Endothelial cell of umbilical vein (primary cell): ENCODE data around the gene VN1R2. TPM values are rescaled to one million over a fixed set of nuclear protein-coding genes. Genes with fewer than 3 reads are reported as not detected.
"Not testable (repeated sequence)": the region's sequence is repeated elsewhere in the genome, so short reads cannot be mapped to it uniquely, and the experiment has no call there.

Experiments
- BruUV-seq: library from RNA; stranded (reverse); fragments of 400-500 nt; replicated peaks from 2 replicates; lab custom pipeline; 2021; lab: Mats Ljungman, UMichigan
- CTCF ChIA-PET: fragments of 300-600, 350-600 bp; sonication (Branson Sonifier 250); formaldehyde crosslinking; loops from one replicate; lab custom pipeline; 2021; ENCODE audit warnings: antibody characterized with exemption, inconsistent platforms; lab: Charles Lee
- POLR2A ChIA-PET: fragments of 300-600, 350-600 bp; sonication (Branson Sonifier 250); formaldehyde crosslinking; loops from one replicate; lab custom pipeline; 2021; ENCODE audit warnings: antibody characterized with exemption, inconsistent platforms; lab: Charles Lee
- DNase-seq: peaks from one replicate; pipeline ENCODE4 v3.0.0-alpha.2; 2011; ENCODE audit warnings: low read depth, low spot score
- FAIRE-seq: peaks from 2 replicates; lab custom pipeline; 2011; peaks lifted over from hg19 to GRCh38; lab: Jason Lieb, UNC
- H2AFZ ChIP-seq: 2 replicates; pipeline ENCODE4 v1.6.0; 2012; ENCODE audit warnings: low read depth, low read length, control low read depth, inconsistent platforms
- H3K27ac ChIP-seq: 2 replicates; pipeline ENCODE4 v1.5.1; 2011; ENCODE audit warnings: low read depth, mild to moderate bottlenecking, control low read depth, low read length, moderate library complexity; ENCODE audit not compliant: insufficient read depth
- H3K27me3 ChIP-seq, 2 experiments: 2 replicates each; pipeline versions ENCODE4 v1.6.0 to v1.6.1; 2011; ENCODE audit warnings: low read length in 2 of 2, mixed read lengths in 1 of 2; ENCODE audit not compliant: control insufficient read depth in 2 of 2, insufficient read depth in 2 of 2
- H3K36me3 ChIP-seq, 2 experiments: 2 replicates in 1 of 2; 3 replicates in 1 of 2; pipeline ENCODE4 v1.5.1; 2011; ENCODE audit warnings: low read length in 2 of 2, mild to moderate bottlenecking in 1 of 2, moderate library complexity in 1 of 2; ENCODE audit not compliant: control insufficient read depth in 2 of 2, insufficient read depth in 2 of 2; ENCODE audit errors: extremely low read depth in 1 of 2
- H3K4me1 ChIP-seq: 3 replicates; pipeline ENCODE4 v1.5.1; 2011; ENCODE audit warnings: mild to moderate bottlenecking, low read length; ENCODE audit not compliant: control insufficient read depth, insufficient read depth; ENCODE audit errors: extremely low read depth
- H3K4me2 ChIP-seq: 2 replicates; pipeline ENCODE4 v1.6.1; 2011; ENCODE audit warnings: low read length, control low read depth, mixed read lengths; ENCODE audit not compliant: insufficient read depth
- H3K4me3 ChIP-seq, 3 experiments: fragments of 200-600 bp in 1 of 3; sonication (generic), shearing (Covaris generic) in 1 of 3; replicated peaks in 1 of 3; 2 replicates each; pipeline ENCODE4 v1.5.1; 2011 to 2016; ENCODE audit warnings: control low read depth in 3 of 3, low read length in 3 of 3, mild to moderate bottlenecking in 2 of 3, inconsistent platforms in 1 of 3, low read depth in 1 of 3, moderate library complexity in 1 of 3; ENCODE audit not compliant: insufficient read depth in 1 of 3
- H3K79me2 ChIP-seq: 2 replicates; pipeline ENCODE4 v1.6.0; 2012; ENCODE audit warnings: low read length, inconsistent platforms; ENCODE audit not compliant: control insufficient read depth, insufficient read depth
- H3K9ac ChIP-seq: replicated peaks from 2 replicates; pipeline ENCODE3; 2011; ENCODE audit warnings: low read length, control low read depth; ENCODE audit not compliant: insufficient read depth; ENCODE audit errors: extremely low read depth
- H3K9me1 ChIP-seq: replicated peaks from 3 replicates; pipeline ENCODE4 v1.6.0; 2011; ENCODE audit warnings: mild to moderate bottlenecking, low read length; ENCODE audit not compliant: control insufficient read depth, insufficient read depth; ENCODE audit errors: extremely low read depth
- H3K9me3 ChIP-seq: replicated peaks from 2 replicates; pipeline ENCODE4 v1.5.1; 2012; ENCODE audit warnings: low read length, inconsistent platforms; ENCODE audit not compliant: control insufficient read depth, insufficient read depth
- H4K20me1 ChIP-seq: replicated peaks from 2 replicates; pipeline ENCODE3; 2011; ENCODE audit warnings: mild to moderate bottlenecking, low read length; ENCODE audit not compliant: control insufficient read depth, insufficient read depth; ENCODE audit errors: extremely low read depth
- CTCF ChIP-seq, 2 donors: IDR thresholded peaks; 1 replicate in 1 of 2; 2 replicates in 1 of 2; pipeline ENCODE4 v1.5.1; 2011; ENCODE audit warnings: low read length in 2 of 2, mild to moderate bottlenecking in 2 of 2, moderate library complexity in 2 of 2, control low read depth in 1 of 2, inconsistent platforms in 1 of 2, low read depth in 1 of 2; ENCODE audit not compliant: insufficient read depth in 1 of 2; ENCODE audit errors: extremely low read depth in 1 of 2
- EZH2 ChIP-seq: IDR thresholded peaks from 2 replicates; pipeline ENCODE4 v1.6.1; 2012; ENCODE audit warnings: borderline replicate concordance, low read depth, mild to moderate bottlenecking, moderate library complexity, low read length, inconsistent platforms; ENCODE audit not compliant: severe bottlenecking
- FOS ChIP-seq: IDR thresholded peaks from 2 replicates; pipeline ENCODE4 v1.6.1; 2011; ENCODE audit warnings: mild to moderate bottlenecking, low read length, moderate library complexity, borderline replicate concordance; ENCODE audit not compliant: insufficient read depth
- GATA2 ChIP-seq: IDR thresholded peaks from 2 replicates; pipeline ENCODE4 v1.7.0; 2011; ENCODE audit warnings: low read depth, mild to moderate bottlenecking, moderate library complexity, mixed read lengths, low read length; ENCODE audit not compliant: insufficient read length, insufficient read depth
- JUN ChIP-seq: IDR thresholded peaks from 2 replicates; pipeline ENCODE4 v1.6.1; 2011; ENCODE audit warnings: borderline replicate concordance, low read depth; ENCODE audit not compliant: insufficient read length, insufficient read depth
- MYC ChIP-seq: IDR thresholded peaks from one replicate; pipeline ENCODE4 v1.6.1; 2011; ENCODE audit warnings: mild to moderate bottlenecking, low read depth, low read length
- POLR2A ChIP-seq: IDR thresholded peaks from 2 replicates; pipeline ENCODE4 v1.6.1; 2012; ENCODE audit warnings: low read depth, mild to moderate bottlenecking, control low read depth, low read length
- POLR2AphosphoS5 ChIP-seq: IDR thresholded peaks from 2 replicates; pipeline ENCODE4 v1.6.1; 2012; ENCODE audit warnings: low read depth, mild to moderate bottlenecking, control low read depth, low read length, moderate library complexity; ENCODE audit not compliant: insufficient read depth
- dilution Hi-C: fragments of 300-500 bp; cut with MboI; formaldehyde crosslinking; loops from one replicate; pipeline ENCODE4 v1.15.0; 2019; ENCODE audit warnings: low sequenced_read_pairs; ENCODE audit not compliant: extremely low pct_ligation_motif_present
- intact Hi-C: fragments of 100-400 bp; cut with micrococcal nuclease; formaldehyde crosslinking; loops from one replicate; pipeline ENCODE4 v1.10.0; 2022
- polyA plus RNA-seq, 4 experiments: library from polyadenylated mRNA; depleted of rRNA in 3 of 4; stranded (reverse) in 3 of 4; unstranded in 1 of 4; fragments of >200 nt; gene quantifications; 2 replicates each; pipeline versions ENCODE4 v1.2.1 to v1.2.3, GENCODE V29; 2011 to 2012; ENCODE audit warnings: missing spikeins in 1 of 4
- total RNA-seq: library from RNA; stranded (reverse); gene quantifications from 2 replicates; pipeline ENCODE4 v1.2.3, GENCODE V29; 2021

Gene VN1R2
- total and polyA plus RNA-seq, 2 donors (not counting 3 experiments of a cell fraction or from before 2014, with no cell fraction given) = not detected

- CTCF ChIA-PET = no interaction called here
- TF ChIP-seq EZH2 (no peak), JUN (no peak), FOS (no peak), MYC (no peak), GATA2 (no peak), POLR2A (no peak), POLR2AphosphoS5 (no peak), CTCF (IDR thresholded peaks at IDR 0.05; ENCODE audit: extremely low read depth in 1 of 2, insufficient read depth in 1 of 2, low read depth in 1 of 2, low read length in 2 of 2) (no peak)
- dilution Hi-C loops = no loop called here
- intact Hi-C loops = no loop called here
- no peaks in the 10 kb centered on the region for H3K79me2 ChIP-seq
- POLR2A ChIA-PET = no interaction called here
- H3K4me3 ChIP-seq = no peak overlapping the region
- no peak overlapping the region for H3K27ac ChIP-seq
- H3K4me1 ChIP-seq = no peaks in the 10 kb centered on the region
- H3K27me3 ChIP-seq = no peaks in the 10 kb centered on the region
- no TSS peak for BruUV-seq
- H3K9me1 ChIP-seq = no peaks in the 10 kb centered on the region
- H3K4me2 ChIP-seq = no peak overlapping the region
- no peak overlapping the region for H3K9ac ChIP-seq
- no peaks in the 10 kb centered on the region for H4K20me1 ChIP-seq
- H3K36me3 ChIP-seq = no peaks in the 10 kb centered on the region
- DNase-seq (peak; percentile 2), FAIRE-seq (no peak)
- H2AFZ ChIP-seq = no peak overlapping the region
- H3K9me3 ChIP-seq = peaks cover 3% of the 10 kb centered on the region
Measured at GRCh38 chr19:53294786-53295441, 36.8 kb downstream of the VN1R2 start.

GRCh38 chr19:53301341-53301740 is 43.2 kb downstream of the VN1R2 start:
- dilution Hi-C loops, intact Hi-C loops: not testable (repeated sequence)

More at GRCh38 chr19:53301341-53301740, 43.2 kb downstream of the VN1R2 start:
- H3K27ac ChIP-seq, H3K4me1 ChIP-seq, H4K20me1 ChIP-seq, H3K4me2 ChIP-seq, H3K9ac ChIP-seq, POLR2A ChIA-PET, H3K36me3 ChIP-seq, H3K9me1 ChIP-seq, H3K27me3 ChIP-seq, H2AFZ ChIP-seq, H3K4me3 ChIP-seq, BruUV-seq, H3K79me2 ChIP-seq, DNase-seq, H3K9me3 ChIP-seq, CTCF ChIA-PET: not testable (repeated sequence)
- FAIRE-seq = peak; percentile 8
